Activated CD8-positive, alpha-beta memory T cell treated with anti-CD3 and anti-CD28 coated beads for 48 hours (primary cell): ENCODE measurements around the gene RNF114.
"Not testable (repeated sequence)": the region's sequence is repeated elsewhere in the genome, so short reads cannot be mapped to it uniquely, and the experiment has no call there.

Experiments
- DNase-seq, 3 experiments: peaks; one replicate each; pipeline ENCODE4 v3.0.0-alpha.2; 2020; ENCODE audit warnings: low read depth in 2 of 3, low spot score in 2 of 3

RNF114 gene

GRCh38 chr20:49925901-49926454 is 10.2 kb upstream of the RNF114 start:
- DNase-seq: no peak

GRCh38 chr20:49928411-49929141 is 7.6 kb upstream of the RNF114 start:
- peak; percentile 38 to 66 (median 60) for DNase-seq

- no peak for DNase-seq
Observed at GRCh38 chr20:49929142-49929494, 7.1 kb upstream of the RNF114 start.

- DNase-seq: no peak
Observed at GRCh38 chr20:49935746-49936152, 448 bp upstream of the RNF114 start.

- DNase-seq: no peak
Observed at GRCh38 chr20:49937027-49937929, 1.1 kb downstream of the RNF114 start.

- no peak for DNase-seq
Observed at GRCh38 chr20:49938173-49939163, 2.3 kb downstream of the RNF114 start.

GRCh38 chr20:49941456-49941855 is 5.3 kb downstream of the RNF114 start:
- no peak for DNase-seq

- no peak for DNase-seq
Observed at GRCh38 chr20:49942303-49942702, 6.1 kb downstream of the RNF114 start.

GRCh38 chr20:49942942-49943341 is 6.7 kb downstream of the RNF114 start:
- DNase-seq: no peak

GRCh38 chr20:49945306-49945700 is 9.1 kb downstream of the RNF114 start:
- DNase-seq: no peak

- no peak for DNase-seq
Observed at GRCh38 chr20:49945701-49946477, 9.7 kb downstream of the RNF114 start.

GRCh38 chr20:49948178-49948577 is 12.0 kb downstream of the RNF114 start:
- no peak for DNase-seq

- no peak for DNase-seq
Observed at GRCh38 chr20:49948809-49949507, 12.8 kb downstream of the RNF114 start.

- no peak for DNase-seq
Observed at GRCh38 chr20:49951151-49951550, 15.0 kb downstream of the RNF114 start.

GRCh38 chr20:49955167-49955566 is 19.0 kb downstream of the RNF114 start:
- no peak for DNase-seq

- not testable (repeated sequence) for DNase-seq
Observed at GRCh38 chr20:49955830-49956396, 19.7 kb downstream of the RNF114 start.

- no peak for DNase-seq
Observed at GRCh38 chr20:49956689-49957088, 20.5 kb downstream of the RNF114 start.

GRCh38 chr20:49957089-49957938 is 21.1 kb downstream of the RNF114 start:
- not testable (repeated sequence) for DNase-seq
